Fibroblast of lung (primary cell): Measurements from ENCODE around the gene RGS7. TPM values are rescaled to one million over a fixed set of nuclear protein-coding genes. Genes with fewer than 3 reads are reported as not detected.
"Not testable (repeated sequence)": the region's sequence is repeated elsewhere in the genome, so short reads cannot be mapped to it uniquely, and the experiment has no call there.

Experiments used
- DNase-seq, 2 donors: peaks; one replicate each; pipeline versions ENCODE4 v3.0.0 to v3.0.0-alpha.2; 2010; ENCODE audit warnings: low read depth in 2 of 2
- H2AFZ ChIP-seq: 2 replicates; pipeline ENCODE4 v1.5.1; 2012; ENCODE audit warnings: low read length, control low read depth, inconsistent platforms
- H3K27ac ChIP-seq: 2 replicates; pipeline ENCODE4 v1.5.1; 2011; ENCODE audit warnings: low read length, control low read depth; ENCODE audit not compliant: insufficient read depth
- H3K27me3 ChIP-seq: 2 replicates; pipeline ENCODE4 v1.5.1; 2011; ENCODE audit warnings: mild to moderate bottlenecking, low read length; ENCODE audit not compliant: control insufficient read depth, insufficient read depth
- H3K36me3 ChIP-seq: 2 replicates; pipeline ENCODE4 v1.5.1; 2011; ENCODE audit warnings: low read length; ENCODE audit not compliant: control insufficient read depth, insufficient read depth
- H3K4me1 ChIP-seq: 2 replicates; pipeline ENCODE4 v1.5.1; 2011; ENCODE audit warnings: low read length; ENCODE audit not compliant: control insufficient read depth, insufficient read depth; ENCODE audit errors: extremely low read depth
- H3K4me2 ChIP-seq: 2 replicates; pipeline ENCODE4 v1.5.1; 2011; ENCODE audit warnings: low read length, control low read depth; ENCODE audit not compliant: insufficient read depth; ENCODE audit errors: extremely low read depth
- H3K4me3 ChIP-seq, 4 experiments: fragments of 200-600 bp in 1 of 4; sonication (generic) in 1 of 4; replicated peaks in 1 of 4; 2 replicates each; pipeline ENCODE4 v1.5.1; 2011 to 2016; ENCODE audit warnings: low read length in 4 of 4, low read depth in 3 of 4, mild to moderate bottlenecking in 3 of 4, control low read depth in 2 of 4, inconsistent platforms in 1 of 4, mixed read lengths in 1 of 4; ENCODE audit not compliant: insufficient read depth in 1 of 4; ENCODE audit errors: control extremely low read depth in 1 of 4
- H3K79me2 ChIP-seq: 2 replicates; pipeline ENCODE4 v1.5.1; 2012; ENCODE audit warnings: mild to moderate bottlenecking, low read length, inconsistent platforms; ENCODE audit not compliant: control insufficient read depth, insufficient read depth
- H3K9ac ChIP-seq: 2 replicates; pipeline ENCODE4 v1.5.1; 2011; ENCODE audit warnings: mild to moderate bottlenecking, low read length, control low read depth; ENCODE audit not compliant: insufficient read depth
- H3K9me3 ChIP-seq: 2 replicates; pipeline ENCODE4 v1.5.1; 2012; ENCODE audit warnings: low read depth, low read length; ENCODE audit not compliant: control insufficient read depth, insufficient read depth
- H4K20me1 ChIP-seq: 2 replicates; pipeline ENCODE4 v1.5.1; 2011; ENCODE audit warnings: low read length; ENCODE audit not compliant: control insufficient read depth, insufficient read depth; ENCODE audit errors: extremely low read depth
- EZH2 ChIP-seq: IDR thresholded peaks from 2 replicates; pipeline ENCODE4 v1.5.1; 2012; ENCODE audit warnings: low read length, control low read depth, mild to moderate bottlenecking; ENCODE audit errors: missing control alignments
- polyA plus RNA-seq, 2 donors: library from polyadenylated mRNA; depleted of rRNA in 1 of 2; stranded (reverse) in 1 of 2; unstranded in 1 of 2; fragments of >200 nt; gene quantifications; 2 replicates each; pipeline ENCODE4 v1.2.1, GENCODE V29; 2011 to 2012; ENCODE audit warnings: missing spikeins in 1 of 2
- total RNA-seq: library from RNA; depleted of rRNA; stranded (reverse); fragments of >200 nt; gene quantifications from 2 replicates; pipeline ENCODE4 v1.2.1, GENCODE V29; 2014
- TF ChIP-seq, protein P1 (sequence below), 2 donors: IDR thresholded peaks in 1 of 2; conservative IDR thresholded peaks in 1 of 2; 1 replicate in 1 of 2; 2 replicates in 1 of 2; pipeline ENCODE4 v1.5.1; 2011 to 2012; ENCODE audit warnings: low read length in 2 of 2, control low read depth in 1 of 2, inconsistent platforms in 1 of 2, low read depth in 1 of 2, mild to moderate bottlenecking in 1 of 2

The RGS7 gene
- total and polyA plus RNA-seq, 2 donors (not counting 1 experiment from before 2014, with no cell fraction given): 3.6 to 4.2 TPM

DNA sequence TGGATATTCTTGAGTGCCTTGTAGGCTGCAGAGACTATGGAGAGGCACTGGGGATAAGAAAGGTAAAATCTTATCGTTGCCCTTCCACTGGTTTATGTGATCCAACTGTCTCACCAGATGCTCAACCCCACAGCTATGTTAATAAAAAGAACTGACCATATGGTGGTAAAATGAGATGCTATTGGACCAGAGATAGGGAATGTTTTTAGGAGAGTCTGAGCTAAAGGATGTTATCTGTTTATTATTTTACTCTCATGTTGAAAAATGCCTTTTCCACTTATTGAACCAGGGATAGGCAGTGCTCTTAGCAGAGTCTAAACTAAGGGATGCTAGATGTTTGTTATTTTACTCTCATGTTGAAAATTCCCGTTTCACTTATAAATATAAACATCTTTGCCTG lies 572.2 kb downstream of the RGS7 start:
- no peak overlapping the region for H2AFZ ChIP-seq
- H4K20me1 ChIP-seq: no peaks in the 10 kb centered on the region
- no peaks in the 10 kb centered on the region for H3K79me2 ChIP-seq
- H3K27me3 ChIP-seq: no peaks in the 10 kb centered on the region
- no peak overlapping the region for H3K4me3 ChIP-seq
- H3K9ac ChIP-seq: no peak overlapping the region
- H3K36me3 ChIP-seq: no peaks in the 10 kb centered on the region
- DNase-seq: no peak
- H3K4me1 ChIP-seq: no peaks in the 10 kb centered on the region
- H3K27ac ChIP-seq: no peak overlapping the region
- H3K4me2 ChIP-seq: no peak overlapping the region
- TF ChIP-seq EZH2: no peak
- TF ChIP-seq, protein P1, sequence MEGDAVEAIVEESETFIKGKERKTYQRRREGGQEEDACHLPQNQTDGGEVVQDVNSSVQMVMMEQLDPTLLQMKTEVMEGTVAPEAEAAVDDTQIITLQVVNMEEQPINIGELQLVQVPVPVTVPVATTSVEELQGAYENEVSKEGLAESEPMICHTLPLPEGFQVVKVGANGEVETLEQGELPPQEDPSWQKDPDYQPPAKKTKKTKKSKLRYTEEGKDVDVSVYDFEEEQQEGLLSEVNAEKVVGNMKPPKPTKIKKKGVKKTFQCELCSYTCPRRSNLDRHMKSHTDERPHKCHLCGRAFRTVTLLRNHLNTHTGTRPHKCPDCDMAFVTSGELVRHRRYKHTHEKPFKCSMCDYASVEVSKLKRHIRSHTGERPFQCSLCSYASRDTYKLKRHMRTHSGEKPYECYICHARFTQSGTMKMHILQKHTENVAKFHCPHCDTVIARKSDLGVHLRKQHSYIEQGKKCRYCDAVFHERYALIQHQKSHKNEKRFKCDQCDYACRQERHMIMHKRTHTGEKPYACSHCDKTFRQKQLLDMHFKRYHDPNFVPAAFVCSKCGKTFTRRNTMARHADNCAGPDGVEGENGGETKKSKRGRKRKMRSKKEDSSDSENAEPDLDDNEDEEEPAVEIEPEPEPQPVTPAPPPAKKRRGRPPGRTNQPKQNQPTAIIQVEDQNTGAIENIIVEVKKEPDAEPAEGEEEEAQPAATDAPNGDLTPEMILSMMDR (conservative IDR thresholded peaks at IDR 0.05 in 1 of 2, IDR thresholded peaks at IDR 0.05 in 1 of 2; ENCODE audit: low read depth in 1 of 2, low read length in 2 of 2): no peak
- H3K9me3 ChIP-seq: no peaks in the 10 kb centered on the region

DNA sequence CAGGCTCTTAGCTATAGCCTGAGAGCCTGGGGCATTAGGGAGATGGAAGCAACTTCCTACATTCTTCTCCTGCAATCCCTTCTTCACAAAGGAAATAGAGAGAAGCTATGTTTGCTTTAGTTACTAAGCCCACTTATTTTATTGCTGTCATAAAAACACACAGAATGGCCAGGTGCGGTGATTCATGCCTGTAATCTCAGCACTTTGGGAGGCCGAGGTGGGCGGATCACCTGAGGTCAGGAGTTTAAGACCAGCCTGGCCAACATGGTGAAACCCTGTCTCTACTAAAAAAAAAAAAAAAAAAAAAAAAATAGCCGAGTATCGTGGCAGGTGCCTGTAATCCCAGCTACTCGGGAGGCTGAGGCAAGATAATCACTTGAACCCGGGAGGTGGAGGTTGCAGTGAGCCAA lies 573.3 kb downstream of the RGS7 start:
- H3K4me1 ChIP-seq, H4K20me1 ChIP-seq, DNase-seq, H3K36me3 ChIP-seq, H3K27ac ChIP-seq, H3K79me2 ChIP-seq, H3K9me3 ChIP-seq, H3K27me3 ChIP-seq, H2AFZ ChIP-seq, H3K4me3 ChIP-seq, H3K4me2 ChIP-seq, H3K9ac ChIP-seq: not testable (repeated sequence)

DNA sequence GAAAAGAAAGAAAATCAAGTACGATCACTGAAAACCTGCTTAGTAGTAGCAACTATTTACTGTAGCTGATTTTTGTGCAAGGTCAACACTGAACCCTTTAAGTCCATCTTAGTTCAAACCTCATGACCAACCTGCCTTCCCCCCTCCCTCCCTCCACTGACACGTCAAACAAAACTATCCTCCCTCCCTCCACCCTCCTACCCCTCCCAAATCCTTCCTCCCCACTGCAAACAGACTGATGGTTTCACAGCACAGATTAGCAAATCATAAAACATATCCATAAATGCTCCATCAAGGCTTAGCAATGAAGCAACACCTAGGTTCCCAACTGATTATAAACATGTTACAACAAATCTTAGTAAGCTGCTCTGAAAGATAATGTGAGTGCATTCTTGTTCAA lies 580.8 kb downstream of the RGS7 start:
- no peaks in the 10 kb centered on the region for H3K9me3 ChIP-seq
- no peaks in the 10 kb centered on the region for H3K4me1 ChIP-seq
- H3K4me3 ChIP-seq: no peak overlapping the region
- TF ChIP-seq, protein P1 (conservative IDR thresholded peaks at IDR 0.05 in 1 of 2, IDR thresholded peaks at IDR 0.05 in 1 of 2; ENCODE audit: low read depth in 1 of 2, low read length in 2 of 2): no peak
- no peak for TF ChIP-seq EZH2
- H3K79me2 ChIP-seq: no peaks in the 10 kb centered on the region
- no peaks in the 10 kb centered on the region for H3K27me3 ChIP-seq
- no peaks in the 10 kb centered on the region for H3K36me3 ChIP-seq
- no peak overlapping the region for H3K9ac ChIP-seq
- H3K27ac ChIP-seq: no peak overlapping the region
- H4K20me1 ChIP-seq: no peaks in the 10 kb centered on the region
- no peak overlapping the region for H2AFZ ChIP-seq
- H3K4me2 ChIP-seq: no peak overlapping the region
- DNase-seq: no peak
